ENCODE data around the gene SULF2. TPM values are rescaled to one million over a fixed set of nuclear protein-coding genes. Genes with fewer than 3 reads are reported as not detected.

The SULF2 gene
- total and polyA plus RNA-seq, 3 donors from 2014 or later, result 61.5 to 117 (median 95.6) TPM

DNA sequence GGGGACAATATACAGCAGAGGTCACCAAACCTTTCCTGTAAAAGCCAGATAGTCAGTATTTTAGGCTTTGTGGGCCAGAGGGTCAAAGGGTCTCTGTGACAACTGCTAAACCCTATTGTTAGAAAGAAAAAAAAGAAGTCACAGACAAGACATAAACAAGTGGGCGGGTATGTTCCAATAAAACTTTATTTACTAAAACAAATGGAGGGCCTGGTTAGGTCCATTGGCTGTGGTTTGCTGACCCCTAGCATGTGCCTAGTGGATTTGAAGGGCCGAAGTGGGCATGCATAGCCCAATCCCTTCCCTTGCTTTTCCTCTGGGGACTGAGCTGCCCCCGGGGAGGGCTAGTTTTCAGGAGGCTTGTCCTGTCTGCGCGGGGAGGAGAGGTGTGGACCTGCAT lies 78.9 kb downstream of the SULF2 start:
- no peak for DNase-seq
- no peak overlapping the region for H3K4me3 ChIP-seq
- TF ChIP-seq POLR2A (IDR thresholded peaks at IDR 0.05), result no peak
- TF ChIP-seq, protein P1, sequence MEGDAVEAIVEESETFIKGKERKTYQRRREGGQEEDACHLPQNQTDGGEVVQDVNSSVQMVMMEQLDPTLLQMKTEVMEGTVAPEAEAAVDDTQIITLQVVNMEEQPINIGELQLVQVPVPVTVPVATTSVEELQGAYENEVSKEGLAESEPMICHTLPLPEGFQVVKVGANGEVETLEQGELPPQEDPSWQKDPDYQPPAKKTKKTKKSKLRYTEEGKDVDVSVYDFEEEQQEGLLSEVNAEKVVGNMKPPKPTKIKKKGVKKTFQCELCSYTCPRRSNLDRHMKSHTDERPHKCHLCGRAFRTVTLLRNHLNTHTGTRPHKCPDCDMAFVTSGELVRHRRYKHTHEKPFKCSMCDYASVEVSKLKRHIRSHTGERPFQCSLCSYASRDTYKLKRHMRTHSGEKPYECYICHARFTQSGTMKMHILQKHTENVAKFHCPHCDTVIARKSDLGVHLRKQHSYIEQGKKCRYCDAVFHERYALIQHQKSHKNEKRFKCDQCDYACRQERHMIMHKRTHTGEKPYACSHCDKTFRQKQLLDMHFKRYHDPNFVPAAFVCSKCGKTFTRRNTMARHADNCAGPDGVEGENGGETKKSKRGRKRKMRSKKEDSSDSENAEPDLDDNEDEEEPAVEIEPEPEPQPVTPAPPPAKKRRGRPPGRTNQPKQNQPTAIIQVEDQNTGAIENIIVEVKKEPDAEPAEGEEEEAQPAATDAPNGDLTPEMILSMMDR (IDR thresholded peaks at IDR 0.05), result no peak
- peaks cover 34% of the 10 kb centered on the region for H3K4me1 ChIP-seq
- no peaks in the 10 kb centered on the region for H3K27me3 ChIP-seq
- no peaks in the 10 kb centered on the region for H3K36me3 ChIP-seq (ENCODE audit: low read depth, missing control alignments)
- WGBS, 2 donors, result 94 to 96% methylated on average over 5 of the region's 5 CpGs
- no peaks in the 10 kb centered on the region for H3K9me3 ChIP-seq
- no peak overlapping the region for H3K27ac ChIP-seq
- intact Hi-C loops (cut with DNase I; ENCODE audit: low total_unique reads), result no loop called here

DNA sequence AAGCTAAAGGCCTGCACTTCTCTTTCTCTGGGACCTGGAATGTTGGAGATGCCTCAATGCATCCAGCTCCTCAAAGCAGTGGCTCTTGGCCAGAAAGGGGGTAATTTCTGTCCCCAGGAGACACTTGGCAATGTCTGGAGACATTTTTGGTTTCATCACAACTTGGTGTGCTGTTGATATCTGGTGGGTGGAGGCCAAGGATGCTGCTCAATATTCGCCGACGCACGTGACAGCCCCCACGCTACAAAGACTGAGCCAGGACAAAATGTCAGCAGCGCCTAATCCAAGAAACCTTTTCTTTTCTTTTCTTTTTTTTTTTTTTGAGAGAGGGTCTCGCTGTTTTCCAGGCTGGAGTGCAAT lies 79.8 kb downstream of the SULF2 start:
- peak; percentile 81 for DNase-seq
- Histone ChIP-seq H3K27ac (no peak overlapping the region), H3K9me3 (no peaks in the 10 kb centered on the region), H3K4me3 (no peak overlapping the region), H3K4me1 (peaks cover 25% of the 10 kb centered on the region), H3K36me3 (ENCODE audit: low read depth, missing control alignments) (no peaks in the 10 kb centered on the region), H3K27me3 (no peaks in the 10 kb centered on the region)
- WGBS, 2 donors, result 36 to 51% methylated on average over 7 of the region's 7 CpGs
- intact Hi-C loops (cut with DNase I; ENCODE audit: low total_unique reads), result no loop called here
- TF ChIP-seq POLR2A (IDR thresholded peaks at IDR 0.05), result no peak
- TF ChIP-seq, protein P1 (IDR thresholded peaks at IDR 0.05), result no peak

DNA sequence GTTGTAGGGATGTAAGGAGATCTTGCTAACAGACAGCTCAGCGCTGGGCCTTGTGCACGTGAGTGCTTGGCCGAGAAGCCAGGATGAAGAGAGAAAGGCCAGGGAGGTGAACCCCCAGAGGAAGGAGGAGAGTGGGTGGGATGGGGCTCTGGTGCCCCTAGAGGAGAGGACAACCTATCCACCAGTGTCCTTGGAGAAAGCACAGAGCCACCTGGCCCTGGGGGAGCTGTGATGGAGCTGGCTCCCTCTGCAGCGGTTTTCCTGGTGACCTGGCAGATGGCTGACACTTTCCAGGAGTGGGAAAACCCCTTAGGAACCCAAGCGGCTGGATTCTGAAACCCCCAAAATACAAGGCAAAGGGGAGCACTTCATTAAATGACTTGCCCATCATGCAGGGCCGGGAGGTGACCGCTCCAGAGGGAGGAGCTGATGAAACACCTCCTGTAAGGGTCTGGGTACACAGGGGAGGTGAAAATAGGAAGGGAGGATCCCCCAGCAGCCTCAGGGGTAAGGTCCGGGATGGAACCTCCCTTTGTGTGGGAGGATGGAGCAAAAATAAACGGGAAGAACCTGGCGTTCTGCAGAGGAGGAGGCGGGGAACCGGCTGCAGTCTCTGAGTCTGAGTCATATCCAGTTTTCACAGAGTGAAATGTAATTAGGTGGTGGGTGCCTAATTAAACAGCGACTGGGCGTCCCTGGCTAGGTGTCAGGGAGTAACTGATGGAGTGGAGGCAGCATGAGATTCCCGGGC lies 80.4 kb downstream of the SULF2 start:
- peak; percentile 68 for DNase-seq
- intact Hi-C loops (cut with DNase I; ENCODE audit: low total_unique reads), result no loop called here
- Histone ChIP-seq H3K27ac (peak overlapping the region in 1 of 2 donors; percentile 32), H3K27me3 (no peaks in the 10 kb centered on the region), H3K36me3 (ENCODE audit: low read depth, missing control alignments) (no peaks in the 10 kb centered on the region), H3K4me1 (peaks cover 22% of the 10 kb centered on the region), H3K9me3 (no peaks in the 10 kb centered on the region), H3K4me3 (no peak overlapping the region)
- TF ChIP-seq, protein P1 (IDR thresholded peaks at IDR 0.05), result no peak
- 25 to 38% methylated on average over 15 of the region's 15 CpGs for WGBS, 2 donors

DNA sequence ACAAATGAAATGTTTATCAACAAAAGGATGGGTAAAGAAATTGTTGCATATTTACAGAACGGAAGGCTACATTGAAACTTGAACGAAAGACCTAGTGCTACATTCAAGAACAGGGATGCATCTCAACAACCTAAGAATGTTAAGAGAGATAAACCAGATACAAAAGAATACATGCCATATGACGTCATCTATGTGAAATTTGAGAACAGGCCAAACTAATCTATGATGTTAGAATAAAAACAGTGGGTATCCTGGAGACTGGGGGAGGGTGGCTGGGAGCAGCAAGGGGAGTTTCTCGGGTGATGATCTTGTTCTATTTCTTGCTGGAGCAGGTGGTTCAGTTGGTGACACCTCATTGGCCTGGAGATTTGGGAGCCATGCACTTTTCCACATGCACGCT lies 81.5 kb downstream of the SULF2 start:
- no peak for DNase-seq

More for the DNA sequence above, 81.5 kb downstream of the SULF2 start:
- intact Hi-C loops (cut with DNase I; ENCODE audit: low total_unique reads), result no loop called here
- WGBS, 2 donors, result 67% methylated on average over 5 of the region's 5 CpGs
- peaks cover 15% of the 10 kb centered on the region for H3K4me1 ChIP-seq
- no peak overlapping the region for H3K4me3 ChIP-seq
- TF ChIP-seq, protein P1 (IDR thresholded peaks at IDR 0.05), result no peak
- TF ChIP-seq POLR2A (IDR thresholded peaks at IDR 0.05), result no peak
- no peaks in the 10 kb centered on the region for H3K9me3 ChIP-seq
- H3K27ac ChIP-seq, result no peak overlapping the region
- no peaks in the 10 kb centered on the region for H3K36me3 ChIP-seq (ENCODE audit: low read depth, missing control alignments)
- no peaks in the 10 kb centered on the region for H3K27me3 ChIP-seq

Measured in testis (tissue), 3 donors.